Lung microvascular endothelial cell (primary cell): ENCODE data around the gene OR4F6. TPM values are rescaled to one million over a fixed set of nuclear protein-coding genes. Genes with fewer than 3 reads are reported as not detected.

Experiments used
- DNase-seq, 2 donors: peaks; one replicate each; pipeline versions ENCODE4 v3.0.0 to v3.0.0-alpha.2; 2010; ENCODE audit warnings: low read depth in 2 of 2
- total RNA-seq: library from RNA; depleted of rRNA; stranded (reverse); fragments of >200 nt; gene quantifications from 2 replicates; pipeline ENCODE4 v1.2.1, GENCODE V29; 2014

The OR4F6 gene
- total RNA-seq, 1 donor from 2014 or later, result not detected

GRCh38 chr15:101804941-101805340 is 1.6 kb downstream of the OR4F6 start:
- no peak for DNase-seq

- DNase-seq, result no peak
These were observed 2.5 kb downstream of the OR4F6 start for GRCh38 chr15:101805605-101806345.

DNA sequence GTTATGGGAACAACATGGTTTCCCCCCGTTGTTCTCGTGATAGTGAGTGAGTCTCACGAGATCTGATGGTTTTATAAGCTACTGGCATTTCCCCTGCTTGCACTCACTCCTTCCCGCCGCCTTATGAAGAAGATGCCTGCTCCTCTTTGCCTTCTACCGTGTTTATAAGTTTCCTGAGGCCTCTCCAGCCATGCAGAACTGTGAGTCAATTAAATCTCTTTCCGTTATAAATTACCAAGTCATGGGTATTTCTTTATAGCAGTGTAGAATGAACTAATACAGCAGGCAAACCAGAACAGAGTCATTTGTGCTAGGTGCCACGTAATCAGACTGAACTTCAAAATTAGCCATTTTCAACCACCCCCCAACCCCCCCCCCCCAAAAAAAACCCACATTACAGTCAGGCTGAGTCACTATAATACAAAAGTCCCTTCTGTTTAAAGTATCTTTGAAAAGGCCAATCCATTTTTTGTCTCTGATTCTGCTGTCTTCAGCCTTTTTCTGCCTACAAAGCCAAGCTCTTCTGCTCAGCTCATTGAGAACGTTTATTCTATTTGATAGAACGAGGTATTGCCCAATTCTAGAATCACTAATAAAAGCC is 4.1 kb downstream of the OR4F6 start:
- DNase-seq, result peak in 1 of 2 donors; percentile 4

DNA sequence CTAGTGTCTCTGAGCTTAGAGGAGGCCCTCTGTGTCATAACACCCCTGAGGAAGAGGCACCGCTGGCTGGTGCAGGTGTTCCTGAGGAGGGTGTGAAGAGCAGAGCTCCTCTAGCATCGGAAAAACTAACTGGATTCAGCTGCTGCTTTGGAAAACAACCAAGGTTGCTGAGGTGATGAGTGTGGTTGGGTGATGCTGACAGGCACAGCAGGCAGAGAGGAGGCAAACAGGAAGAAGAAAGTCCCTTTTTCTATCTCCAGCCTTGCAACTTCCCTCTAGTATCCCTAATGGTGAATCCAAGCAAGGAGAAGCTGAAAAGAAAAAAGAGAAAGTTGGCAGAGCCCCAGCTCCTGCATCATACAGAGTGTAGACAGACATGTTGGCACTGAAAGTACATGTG is 4.9 kb downstream of the OR4F6 start:
- DNase-seq, result no peak

- no peak for DNase-seq
These were observed 7.1 kb downstream of the OR4F6 start for GRCh38 chr15:101810456-101810855.

GRCh38 chr15:101810876-101811275 is 7.6 kb downstream of the OR4F6 start:
- DNase-seq, result peak; percentile 6

GRCh38 chr15:101811902-101812301 is 8.6 kb downstream of the OR4F6 start, which contains the start of gene OR4F15:
TSS of gene OR4F15 (plus strand) at chr15:101812202. CDS start at chr15:101818187, 5,985 bp downstream.
- DNase-seq, result no peak

- DNase-seq, result no peak
These were observed 10.7 kb downstream of the OR4F6 start for GRCh38 chr15:101813803-101814534.

DNA sequence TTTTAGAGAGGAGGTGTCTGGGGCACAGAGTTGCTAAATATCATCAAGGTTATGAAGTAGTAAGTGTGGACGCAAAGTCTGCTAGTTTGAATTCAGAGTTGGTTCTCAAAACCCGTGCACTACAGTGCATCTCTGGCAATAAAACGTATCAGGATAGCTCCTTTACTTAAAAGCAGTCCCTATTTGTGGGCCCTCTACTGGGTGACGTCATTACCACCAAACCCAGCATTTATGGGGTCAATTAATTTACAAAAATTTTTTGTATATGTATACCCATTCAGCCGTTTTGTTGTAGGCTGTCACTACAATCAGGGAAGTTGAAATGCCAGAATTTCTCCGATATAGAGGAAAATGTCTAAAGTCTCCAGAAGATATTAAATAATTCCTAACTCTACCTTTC is 17.5 kb downstream of the OR4F6 start:
- DNase-seq, result no peak

DNA sequence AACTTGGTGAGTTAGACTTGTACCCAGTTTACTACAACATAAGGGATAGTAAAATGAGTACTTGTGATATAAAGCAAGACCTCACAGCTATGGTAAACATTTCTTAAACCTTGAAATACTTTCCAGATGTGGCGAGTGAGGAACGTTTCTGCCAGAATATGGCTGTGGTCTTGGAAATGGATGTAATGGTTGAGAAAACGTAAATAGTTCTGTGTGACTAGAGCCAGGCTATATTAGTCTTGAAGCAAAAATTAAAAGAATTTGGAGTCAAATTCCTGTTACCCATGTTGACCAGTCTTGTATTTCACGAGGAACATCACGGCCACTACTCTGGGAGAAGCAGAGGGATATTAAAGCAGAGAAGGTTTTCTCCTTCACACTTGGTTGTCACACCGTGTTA is 23.9 kb downstream of the OR4F6 start:
- no peak for DNase-seq

GRCh38 chr15:101828774-101829173 is 25.5 kb downstream of the OR4F6 start:
- no peak for DNase-seq

DNA sequence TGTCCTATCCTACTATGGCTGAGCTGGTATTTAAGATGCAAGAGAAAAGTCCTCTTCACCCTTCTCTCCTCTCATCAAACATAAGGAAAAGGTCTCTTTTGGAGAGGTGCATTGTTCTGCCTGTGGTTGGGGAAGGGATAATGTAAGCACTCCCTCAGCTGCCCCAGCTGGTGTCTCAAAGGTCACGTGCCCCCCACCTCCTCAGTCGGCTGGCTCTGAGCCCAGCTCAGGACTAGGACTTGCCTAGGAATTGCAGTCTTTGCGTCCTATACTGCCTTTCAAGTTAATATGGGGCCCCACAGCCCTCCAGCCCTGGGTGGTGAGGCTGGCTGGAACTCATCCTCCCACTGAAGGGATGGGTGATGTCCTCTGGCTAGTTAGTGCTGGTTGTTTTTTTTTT is 38.3 kb downstream of the OR4F6 start:
- DNase-seq, result no peak

DNA sequence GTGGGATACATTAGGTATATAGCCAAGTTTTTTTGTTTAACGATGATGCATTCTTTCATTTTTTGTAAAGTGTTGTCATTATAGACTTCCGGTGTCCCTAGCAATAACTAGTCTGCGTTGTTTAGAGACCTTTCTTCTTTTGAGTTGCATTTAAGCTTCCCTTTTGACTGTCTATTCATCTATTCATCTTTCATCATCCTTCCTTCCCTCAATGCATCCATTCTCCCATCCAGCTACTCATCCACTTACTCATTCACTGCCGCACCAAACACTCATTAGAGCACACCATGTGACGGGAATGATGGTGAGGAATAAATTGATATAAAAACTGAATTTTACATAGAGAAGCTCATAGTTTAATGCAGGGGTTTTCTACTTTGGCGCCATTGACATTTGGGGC is 41.6 kb downstream of the OR4F6 start:
- DNase-seq, result no peak

DNA sequence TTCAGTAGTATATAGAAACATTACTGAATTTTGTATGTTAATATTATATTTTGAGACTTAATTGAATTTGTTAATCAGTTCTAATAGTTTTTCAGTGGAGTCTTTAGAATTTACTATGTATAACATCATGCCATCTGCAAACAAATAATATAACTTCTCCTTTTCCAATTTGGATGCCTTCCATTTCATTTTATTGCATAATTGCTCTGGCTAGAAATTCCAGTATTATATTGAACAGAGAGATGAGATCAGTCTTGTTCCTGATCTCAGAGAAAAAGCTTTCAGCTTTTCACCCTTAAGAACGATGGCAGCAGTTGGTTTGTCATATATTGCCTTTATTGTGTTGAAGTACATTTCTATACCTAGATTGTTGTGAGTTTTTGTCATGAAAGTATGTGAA is 49.0 kb downstream of the OR4F6 start:
- DNase-seq, result no peak

Other genes starting within 250 kb of the OR4F6 start
- 28.1 and 63.5 TPM in 2 replicates for gene TM2D3, start 151.1 kb upstream of the OR4F6 start, total RNA-seq
- 4.8 and 10.1 TPM in 2 replicates for gene TARS3, start 79.0 kb upstream of the OR4F6 start, total RNA-seq
- not detected in 2 replicates for gene OR4F15, start 8.7 kb downstream of the OR4F6 start, total RNA-seq